Measurements from ENCODE around the gene MAP4K2. TPM values are rescaled to one million over a fixed set of nuclear protein-coding genes. Genes with fewer than 3 reads are reported as not detected.
A peak's percentile ranks its signal among the peaks of the same experiment; 100 is the strongest.

Gene MAP4K2
- total RNA-seq, 1 experiment from 2014 or later: 34.3 TPM

GRCh38 chr11:64843686-64844329 is 40.8 kb upstream of the MAP4K2 start:
- Histone ChIP-seq H3K79me2 (ENCODE audit: low read depth) (peaks cover 10% of the 10 kb centered on the region), H3K4me1 (replicated peaks; ENCODE audit: insufficient read depth) (peaks cover 48% of the 10 kb centered on the region), H3K9me3 (ENCODE audit: insufficient read depth, low read depth) (no peaks in the 10 kb centered on the region), H3K9me2 (ENCODE audit: insufficient read depth) (no peaks in the 10 kb centered on the region), H3K27me3 (ENCODE audit: insufficient read depth, low read depth) (no peaks in the 10 kb centered on the region), H3K4me3 (peak overlapping the region; percentile 72), H4K20me1 (ENCODE audit: insufficient read depth) (no peaks in the 10 kb centered on the region), H3K27ac (peak overlapping the region; percentile 79), H2AFZ (peak overlapping the region; percentile 87), H3K4me2 (peak overlapping the region; percentile 82), H3F3A (ENCODE audit: insufficient read depth, low read depth) (peaks cover 61% of the 10 kb centered on the region; the same call in 1 of the 2 replicates), H3K36me3 (ENCODE audit: low read depth) (no peaks in the 10 kb centered on the region)
- DNase-seq: no peak
- intact Hi-C loops (cut with micrococcal nuclease; ENCODE audit: unreplicated experiment): loop anchor here (1.0 to 5.0 kb wide), 9 partner anchors 33 to 489 kb away; partner anchors contain the start of genes ATG2A, CAPN1, EHD1 and MAP4K2
- BruUV-seq (replicated peaks): no TSS peak
- POLR2A ChIA-PET (ENCODE audit: unreplicated experiment): interaction anchor here (0.6 to 1.6 kb wide), 7 partner anchors 11 to 610 kb away, joined by 3 to 17 read pairs (median 4); partner anchors contain the start of gene SF1
- CTCF ChIA-PET: interaction anchor here (0.6 to 1.5 kb wide), 9 partner anchors 8 to 1201 kb away, joined by 3 to 6 read pairs (median 3); partner anchors contain the start of gene MAP4K2
- TF ChIP-seq CTCF (conservative IDR thresholded peaks at IDR 0.05): no peak
- no peak for TF ChIP-seq EZH2 (IDR thresholded peaks at IDR 0.05; ENCODE audit: low read depth)

- peak overlapping the region; percentile 79 for H3K27ac ChIP-seq
- H3F3A ChIP-seq (ENCODE audit: insufficient read depth, low read depth): peaks cover 56% of the 10 kb centered on the region; the same call in 1 of the 2 replicates
- H4K20me1 ChIP-seq (ENCODE audit: insufficient read depth): no peaks in the 10 kb centered on the region
- ChIA-PET CTCF (interaction anchor here (0.6 to 1.5 kb wide), 8 partner anchors 34 to 513 kb away, joined by 3 to 6 read pairs (median 4); partner anchors contain the start of gene MAP4K2), POLR2A (ENCODE audit: unreplicated experiment) (interaction anchor here (0.6 to 1.6 kb wide), 9 partner anchors 12 to 868 kb away, joined by 3 to 25 read pairs (median 5); partner anchors contain the start of gene SF1)
- no peaks in the 10 kb centered on the region for H3K9me2 ChIP-seq (ENCODE audit: insufficient read depth)
- peak overlapping the region; percentile 82 for H3K4me2 ChIP-seq
- intact Hi-C loops (cut with micrococcal nuclease; ENCODE audit: unreplicated experiment): loop anchor here (1.0 to 5.0 kb wide), 10 partner anchors 33 to 488 kb away; partner anchors contain the start of genes ATG2A, CAPN1, EHD1 and MAP4K2
- no peaks in the 10 kb centered on the region for H3K36me3 ChIP-seq (ENCODE audit: low read depth)
- no peaks in the 10 kb centered on the region for H3K9me3 ChIP-seq (ENCODE audit: insufficient read depth, low read depth)
- DNase-seq: peak; percentile 89 to 97
- no peaks in the 10 kb centered on the region for H3K27me3 ChIP-seq (ENCODE audit: insufficient read depth, low read depth)
- no peak for TF ChIP-seq EZH2 (IDR thresholded peaks at IDR 0.05; ENCODE audit: low read depth)
- no peak for TF ChIP-seq CTCF (conservative IDR thresholded peaks at IDR 0.05)
- H3K4me3 ChIP-seq: peak overlapping the region; percentile 72; the same call in 1 of the 2 replicates
- peaks cover 10% of the 10 kb centered on the region for H3K79me2 ChIP-seq (ENCODE audit: low read depth)
- H3K4me1 ChIP-seq (replicated peaks; ENCODE audit: insufficient read depth): peaks cover 41% of the 10 kb centered on the region
- BruUV-seq (replicated peaks): TSS peak; percentile 33
- no peak overlapping the region for H2AFZ ChIP-seq
Measured at GRCh38 chr11:64842851-64843685, 40.1 kb upstream of the MAP4K2 start.

DNA sequence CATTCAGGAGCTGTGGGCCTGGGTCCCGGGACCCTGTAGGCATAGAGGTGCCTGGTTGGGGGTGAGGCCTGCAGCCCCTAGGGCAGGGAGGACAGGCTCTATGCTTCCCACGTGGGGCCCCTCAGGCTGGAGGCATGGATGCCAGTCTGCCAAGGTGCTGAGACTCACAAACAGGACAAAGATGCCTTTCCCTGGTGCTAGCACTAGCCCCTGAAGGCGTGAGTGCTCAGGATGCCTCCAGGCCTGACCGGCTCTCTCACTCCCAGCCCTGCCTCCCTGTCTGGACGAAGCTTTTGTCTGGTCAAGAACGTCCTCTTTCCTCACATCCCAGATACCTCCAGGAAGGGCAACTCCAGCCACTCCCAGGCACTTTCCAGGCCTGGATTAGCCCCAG is 39.3 kb upstream of the MAP4K2 start:
- Histone ChIP-seq H3K79me2 (ENCODE audit: low read depth) (peaks cover 10% of the 10 kb centered on the region), H4K20me1 (ENCODE audit: insufficient read depth) (no peaks in the 10 kb centered on the region), H2AFZ (no peak overlapping the region), H3K4me3 (peak overlapping the region; percentile 72; the same call in 1 of the 2 replicates), H3K27me3 (ENCODE audit: insufficient read depth, low read depth) (no peaks in the 10 kb centered on the region), H3F3A (ENCODE audit: insufficient read depth, low read depth) (peaks cover 49% of the 10 kb centered on the region; the same call in 1 of the 2 replicates), H3K9me2 (ENCODE audit: insufficient read depth) (no peaks in the 10 kb centered on the region), H3K27ac (peak overlapping the region; percentile 79), H3K9me3 (ENCODE audit: insufficient read depth, low read depth) (no peaks in the 10 kb centered on the region), H3K4me1 (replicated peaks; ENCODE audit: insufficient read depth) (peaks cover 34% of the 10 kb centered on the region), H3K36me3 (ENCODE audit: low read depth) (no peaks in the 10 kb centered on the region), H3K4me2 (peak overlapping the region; percentile 82)
- CTCF ChIA-PET: interaction anchor here (0.6 to 1.3 kb wide), 3 partner anchors 35 to 512 kb away, joined by 3 to 4 read pairs (median 3); no protein-coding TSS in a partner anchor
- POLR2A ChIA-PET (ENCODE audit: unreplicated experiment): interaction anchor here (0.6 to 1.6 kb wide), 3 partner anchors 12 to 64 kb away, joined by 4 to 8 read pairs (median 6); partner anchors contain the start of gene SF1
- TF ChIP-seq CTCF (conservative IDR thresholded peaks at IDR 0.05): no peak
- intact Hi-C loops (cut with micrococcal nuclease; ENCODE audit: unreplicated experiment): loop anchor here (1.0 to 5.0 kb wide), 8 partner anchors 32 to 488 kb away; partner anchors contain the start of genes ATG2A, CAPN1, EHD1 and MEN1
- peak; percentile 77 to 82 for DNase-seq
- no TSS peak for BruUV-seq (replicated peaks)
